Inferior parietal cortex (tissue), 1 donor: Measurements from ENCODE around the gene SPRR3.

Experiments used
- DNase-seq: peaks from one replicate; pipeline ENCODE4 v3.0.0-alpha.2; 2016; ENCODE audit errors: extremely low spot score

Gene SPRR3

DNA sequence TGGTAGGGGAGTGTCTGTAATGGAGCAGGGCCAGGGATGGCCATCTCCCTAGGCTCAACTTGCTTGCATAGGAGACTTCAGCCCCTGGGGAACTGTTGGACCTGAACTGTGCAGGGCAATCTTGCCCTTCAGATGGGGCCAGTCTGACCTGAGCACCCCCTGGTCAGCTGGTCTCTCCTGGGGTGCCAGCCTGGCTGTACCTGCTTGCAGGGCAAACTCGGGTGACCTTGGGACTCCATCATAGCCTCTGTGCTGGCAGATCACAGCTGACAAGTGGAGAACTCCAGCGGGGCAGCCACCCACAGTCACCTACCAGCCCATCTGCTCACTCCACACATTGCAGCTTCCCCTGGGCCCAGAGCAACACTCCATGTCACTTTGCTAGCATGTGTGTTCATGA is 47.7 kb downstream of the SPRR3 start:
- DNase-seq: no peak
